Panc1 (cell line): Measurements from ENCODE around the gene KIF2A.

ENCODE experiments used
- CTCF ChIP-seq: fragments of 450-650 bp; IDR thresholded peaks from 2 replicates; pipeline ENCODE4 v1.5.1; 2017; ENCODE audit warnings: mild to moderate bottlenecking
- SIN3A ChIP-seq: IDR thresholded peaks from 2 replicates; pipeline ENCODE4 v1.6.1; 2012; ENCODE audit warnings: low read depth, mild to moderate bottlenecking, low read length, moderate library complexity, borderline replicate concordance; ENCODE audit not compliant: insufficient read depth

DNA sequence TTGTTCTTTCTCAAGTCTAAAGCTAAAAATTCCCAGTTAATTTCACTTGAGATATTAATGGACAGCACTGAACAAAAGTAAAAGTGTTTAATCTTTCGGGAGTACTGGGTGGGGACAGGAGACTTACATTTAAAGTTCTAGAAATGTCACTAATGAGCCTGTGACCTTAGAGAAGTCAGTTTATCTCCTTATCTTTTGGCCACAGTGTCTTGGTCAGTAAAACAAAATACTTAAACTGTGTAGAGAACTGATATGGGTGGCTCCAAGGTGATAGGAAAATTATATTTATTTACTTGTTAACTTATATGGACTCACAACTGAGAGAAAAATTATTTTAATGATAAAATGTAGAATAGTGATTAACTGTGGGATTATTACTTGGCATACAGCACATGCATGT is 115.4 kb downstream of the KIF2A start:
- TF ChIP-seq CTCF (no peak), SIN3A (no peak)
